GM19463 (cell line): ENCODE measurements around the gene KCNK1.
A peak's percentile ranks its signal among the peaks of the same experiment; 100 is the strongest.

ENCODE experiments used
- ATAC-seq: cut with Tn5 transposase; IDR thresholded peaks from one replicate; pipeline ENCODE4 v1.9.1; 2021; ENCODE audit warnings: mild to moderate bottlenecking, moderate library complexity; ENCODE audit not compliant: unreplicated experiment

KCNK1 gene

GRCh38 chr1:233613252-233614172, at the start of gene KCNK1:
KCNK1 (plus strand) TSS chr1:233614106; CDS start chr1:233614172, 66 bp downstream.
- ATAC-seq = peak; percentile 30

DNA sequence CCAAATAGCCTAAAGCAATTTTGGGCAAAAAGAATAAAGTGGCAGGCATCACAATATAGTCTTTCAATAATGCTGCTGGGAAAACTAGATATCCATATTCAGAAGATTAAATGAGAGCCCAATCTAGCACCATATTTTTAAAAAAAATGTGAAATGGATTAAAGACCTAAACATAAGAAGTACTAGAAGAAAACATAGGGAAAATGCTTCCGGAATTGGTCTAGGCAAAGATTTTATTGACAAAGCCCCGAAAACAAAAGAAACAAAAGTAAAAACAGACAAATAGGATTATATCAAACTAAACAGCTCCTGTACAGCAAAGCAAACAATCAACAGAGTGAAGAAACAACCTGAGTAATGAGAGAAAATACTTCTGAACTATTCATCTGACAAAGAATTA, 48.6 kb upstream of the KCNK1 start:
- no peak for ATAC-seq

- no peak for ATAC-seq
Observed at GRCh38 chr1:233566886-233567285, 47.0 kb upstream of the KCNK1 start.

GRCh38 chr1:233569636-233570035, 44.3 kb upstream of the KCNK1 start:
- ATAC-seq = no peak

- no peak for ATAC-seq
Observed at GRCh38 chr1:233570216-233570615, 43.7 kb upstream of the KCNK1 start.

- ATAC-seq = no peak
Observed at GRCh38 chr1:233570706-233571105, 43.2 kb upstream of the KCNK1 start.

- ATAC-seq = no peak
Observed at GRCh38 chr1:233572896-233573295, 41.0 kb upstream of the KCNK1 start.

GRCh38 chr1:233575450-233575849, 38.5 kb upstream of the KCNK1 start:
- no peak for ATAC-seq

DNA sequence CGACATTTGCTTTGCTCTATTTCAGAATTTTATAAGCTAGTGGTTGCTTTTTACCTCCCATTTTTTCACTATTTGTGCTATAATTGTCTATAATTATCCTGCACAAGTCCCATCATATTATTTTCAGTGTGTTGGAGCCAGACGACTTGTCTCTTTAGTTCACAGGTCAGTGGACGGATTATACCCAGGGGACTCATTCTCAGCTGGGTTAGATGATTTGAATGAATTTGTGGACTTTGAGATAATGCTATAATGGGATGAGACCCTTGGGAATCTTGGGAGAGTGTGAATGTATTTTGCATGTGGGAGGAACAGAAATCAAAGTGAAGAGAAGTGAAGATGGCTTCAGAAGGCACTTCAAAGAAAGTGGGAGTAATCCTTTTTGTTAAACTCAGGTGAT, 31.5 kb upstream of the KCNK1 start:
- no peak for ATAC-seq

- no peak for ATAC-seq
Observed at GRCh38 chr1:233584376-233584775, 29.5 kb upstream of the KCNK1 start.

- ATAC-seq = no peak
Observed at GRCh38 chr1:233584931-233585330, 29.0 kb upstream of the KCNK1 start.

DNA sequence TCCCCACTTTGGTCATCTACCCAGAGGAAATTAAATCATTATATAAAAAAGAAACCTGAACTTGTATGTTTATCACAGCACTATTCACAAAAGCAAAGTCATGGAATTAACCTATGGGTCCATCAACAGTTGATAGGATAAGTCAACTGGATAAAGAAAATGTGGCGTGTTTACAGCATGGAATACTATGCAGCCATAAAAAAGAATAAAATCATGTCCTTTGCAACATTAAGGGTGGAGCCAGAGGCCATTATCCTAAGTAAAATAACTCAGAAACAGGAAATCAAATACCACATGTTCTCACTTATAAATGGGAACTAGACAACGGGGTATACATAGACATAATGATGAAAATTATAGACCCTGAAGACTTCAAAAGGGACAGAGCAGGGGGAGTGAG, 27.6 kb upstream of the KCNK1 start:
- ATAC-seq = no peak

DNA sequence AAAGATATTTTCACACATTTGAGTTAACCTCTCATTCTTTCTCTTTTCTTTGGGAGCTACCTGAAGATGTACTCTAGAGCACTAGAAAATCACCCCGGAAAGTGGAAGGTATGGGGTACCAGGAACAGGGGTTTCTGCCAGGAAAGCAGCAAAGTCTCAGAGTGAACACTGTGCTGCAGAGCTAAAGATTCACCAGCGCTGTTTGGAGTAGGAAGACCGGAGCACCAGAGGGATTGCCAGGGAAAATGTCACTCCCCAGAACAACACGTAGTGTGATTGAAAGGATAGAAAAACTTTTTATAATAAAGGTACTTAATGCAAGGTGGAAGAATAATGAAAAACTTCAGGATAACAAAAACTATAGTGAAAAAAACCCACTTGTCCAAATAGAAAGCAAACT, 26.7 kb upstream of the KCNK1 start:
- ATAC-seq = no peak

GRCh38 chr1:233587958-233588799, 25.7 kb upstream of the KCNK1 start:
- ATAC-seq = no peak

- no peak for ATAC-seq
Observed at GRCh38 chr1:233597489-233597901, 16.4 kb upstream of the KCNK1 start.

DNA sequence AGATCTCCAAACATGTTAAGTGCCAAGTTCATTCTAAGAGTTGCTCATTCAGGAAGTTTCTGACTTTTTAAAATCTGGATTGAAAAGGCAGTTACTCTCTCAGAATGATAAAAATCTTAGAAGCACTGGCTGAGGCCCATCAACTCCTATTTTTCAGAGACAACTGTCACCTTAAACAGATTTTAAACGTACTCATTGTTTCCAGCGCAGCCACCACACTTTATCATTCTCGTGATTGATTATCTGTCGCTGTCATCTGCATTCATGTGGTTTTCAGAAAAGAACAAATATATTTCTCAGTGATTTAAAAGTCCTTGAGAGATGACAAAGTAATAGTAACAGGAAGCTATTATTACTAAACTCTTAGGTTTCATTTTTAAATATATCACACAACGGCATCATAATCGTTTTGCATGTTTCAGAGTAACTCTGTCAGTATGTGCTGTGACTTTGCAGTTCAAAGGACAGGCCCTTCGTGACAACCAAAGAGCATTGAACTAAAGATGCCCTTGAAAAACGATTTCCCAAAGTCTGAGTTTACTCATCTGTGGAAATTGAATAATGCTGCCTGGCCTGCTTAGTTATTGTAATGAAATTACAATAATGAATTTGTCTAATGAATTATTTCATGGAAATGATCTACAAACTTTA, 14.9 kb upstream of the KCNK1 start:
- peak; percentile 75 for ATAC-seq

- peak; percentile 36 for ATAC-seq
Observed at GRCh38 chr1:233599542-233600073, 14.3 kb upstream of the KCNK1 start.

GRCh38 chr1:233600488-233600887, 13.4 kb upstream of the KCNK1 start:
- ATAC-seq = no peak

- ATAC-seq = no peak
Observed at GRCh38 chr1:233603478-233603877, 10.4 kb upstream of the KCNK1 start.

DNA sequence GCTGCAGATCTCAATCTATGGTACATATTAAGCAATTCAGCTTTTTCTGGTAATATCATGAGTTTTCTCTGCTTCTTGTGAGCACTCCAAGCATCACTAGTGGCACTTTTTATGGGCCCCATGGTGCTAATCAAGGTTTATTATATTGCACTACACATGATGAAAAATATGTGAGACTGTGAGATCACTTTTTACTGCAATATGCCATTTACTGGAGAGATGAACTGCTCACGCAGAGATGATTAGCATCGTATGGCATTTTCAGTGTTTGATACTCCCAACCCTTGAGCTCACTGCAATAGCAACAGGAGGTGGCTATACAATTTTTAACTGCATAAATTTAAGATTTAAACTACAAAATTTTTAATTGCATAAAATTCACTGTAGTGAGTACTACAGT, 8.7 kb upstream of the KCNK1 start:
- ATAC-seq = no peak

- ATAC-seq = peak; percentile 30
Observed at GRCh38 chr1:233606813-233607212, 7.1 kb upstream of the KCNK1 start.
